ENCODE results near the gene PAQR9. TPM values are rescaled to one million over a fixed set of nuclear protein-coding genes. Genes with fewer than 3 reads are reported as not detected.
A peak's percentile ranks its signal among the peaks of the same experiment; 100 is the strongest.

The PAQR9 gene
- total and polyA plus RNA-seq, 9 of the 15 experiments (the other 6 are each of a cell fraction or from before 2014, with no cell fraction given): 0.04 to 0.58 (median 0.22) TPM

- peak; percentile 17; the same call in 1 of the 2 replicates for TF ChIP-seq TFAP4 (CRISPR knock-in tag; IDR thresholded peaks at IDR 0.05; ENCODE audit: borderline replicate concordance)
- peak; percentile 41; the same call in 1 of the 2 replicates for TF ChIP-seq PHF8 (IDR thresholded peaks at IDR 0.05; ENCODE audit: borderline replicate concordance, low read length)
- TF ChIP-seq ZBTB7A (IDR thresholded peaks at IDR 0.05; ENCODE audit: borderline replicate concordance, control insufficient read depth, low read depth, low read length): peak; percentile 69; the same call in 1 of the 2 replicates
- no peak for TF ChIP-seq U2AF2 (optimal IDR thresholded peaks at IDR 0.05; ENCODE audit: low read depth, low read length)
- no peak for TF ChIP-seq ZNF444 (CRISPR knock-in tag; IDR thresholded peaks at IDR 0.05)
- TF ChIP-seq ZNF41 (CRISPR knock-in tag; conservative IDR thresholded peaks at IDR 0.05): no peak
- TF ChIP-seq ZNF449 (CRISPR knock-in tag; IDR thresholded peaks at IDR 0.05): no peak
- TF ChIP-seq L3MBTL2 (IDR thresholded peaks at IDR 0.05): peak; percentile 69
- TF ChIP-seq ZBTB33 (CRISPR knock-in tag; IDR thresholded peaks at IDR 0.05): peak; percentile 29
- no peak for TF ChIP-seq ZNF143 (CRISPR knock-in tag; IDR thresholded peaks at IDR 0.05)
- TF ChIP-seq HDAC1 (IDR thresholded peaks at IDR 0.05): no peak
- TF ChIP-seq ZBTB1 (CRISPR knock-in tag; IDR thresholded peaks at IDR 0.05; ENCODE audit: borderline replicate concordance, low read depth): no peak; the same call in 1 of the 2 replicates
Observed at GRCh38 chr3:142963516-142964448, at the start of gene PAQR9 (continued).

Data from K562 (cell line).